ENCODE results near the gene RPH3AL.
"Not testable (repeated sequence)": the region's sequence is repeated elsewhere in the genome, so short reads cannot be mapped to it uniquely, and the experiment has no call there.

The RPH3AL gene

DNA sequence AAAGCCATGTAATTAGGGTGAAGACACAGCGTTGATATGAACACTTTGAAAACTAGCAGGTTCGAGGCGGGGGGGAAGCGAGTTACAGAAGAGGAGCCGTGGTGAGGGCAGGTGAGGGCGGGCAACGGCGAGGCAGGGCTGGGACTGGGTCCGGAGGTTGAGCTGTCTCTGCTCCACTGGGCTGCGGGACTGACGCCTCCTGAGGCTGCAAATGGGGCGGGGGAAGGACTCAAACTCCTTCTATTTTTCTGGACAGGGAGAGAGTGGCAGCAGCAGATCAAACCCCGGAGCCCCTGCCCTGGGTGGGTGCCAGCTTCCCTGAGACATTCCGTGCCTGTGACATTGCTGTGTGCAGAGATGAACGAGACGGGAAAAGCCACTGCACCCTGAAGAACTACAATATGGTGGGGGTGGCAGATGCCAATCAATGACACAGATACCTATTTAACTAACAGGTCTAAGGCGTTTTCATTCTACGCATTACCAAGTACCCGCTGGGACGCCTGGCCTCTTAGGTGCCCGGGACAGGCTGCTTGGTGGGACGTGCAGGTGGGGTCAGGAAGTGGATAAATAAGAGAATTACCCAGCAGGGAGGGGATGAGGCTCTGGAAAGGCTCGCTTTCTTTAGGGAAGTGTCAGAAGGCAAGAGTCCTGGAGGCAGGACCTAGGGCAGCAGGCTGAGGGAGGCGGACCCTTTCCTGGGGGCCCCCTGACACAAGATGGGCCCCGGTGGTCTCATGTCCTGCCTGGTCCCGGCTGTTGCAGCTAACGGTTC is 30.4 kb downstream of the RPH3AL start:
- DNase-seq (ENCODE audit: insufficient read length, low spot score) (no peak), FAIRE-seq (no peak)

DNA sequence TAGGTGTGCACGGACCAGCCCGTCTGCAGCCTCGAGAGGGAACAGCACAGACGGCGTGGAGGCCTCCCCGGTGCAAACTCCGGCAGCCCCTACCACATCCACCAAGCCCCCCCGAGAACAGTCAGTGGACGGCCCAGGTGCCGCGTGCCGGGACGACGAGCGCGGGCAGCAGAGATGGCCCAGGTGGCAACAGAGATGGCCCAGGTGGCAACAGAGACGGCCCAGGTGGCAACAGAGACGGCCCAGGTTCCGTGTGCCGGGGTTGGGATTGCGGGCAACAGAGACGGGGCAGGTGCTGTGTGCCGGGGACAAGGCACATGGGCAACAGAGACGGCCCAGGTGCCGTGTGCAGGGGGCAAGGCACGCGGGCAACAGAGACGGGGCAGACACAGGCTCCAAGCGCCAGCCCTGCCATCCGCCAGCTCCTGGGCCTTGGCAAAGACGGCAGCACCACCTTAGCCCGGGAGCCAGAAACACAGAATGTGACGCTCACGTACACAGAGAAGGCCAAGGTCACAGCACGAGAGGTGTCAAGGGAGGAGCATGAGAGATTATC is 31.1 kb downstream of the RPH3AL start:
- FAIRE-seq (no peak), DNase-seq (ENCODE audit: insufficient read length, low spot score) (no peak)

DNA sequence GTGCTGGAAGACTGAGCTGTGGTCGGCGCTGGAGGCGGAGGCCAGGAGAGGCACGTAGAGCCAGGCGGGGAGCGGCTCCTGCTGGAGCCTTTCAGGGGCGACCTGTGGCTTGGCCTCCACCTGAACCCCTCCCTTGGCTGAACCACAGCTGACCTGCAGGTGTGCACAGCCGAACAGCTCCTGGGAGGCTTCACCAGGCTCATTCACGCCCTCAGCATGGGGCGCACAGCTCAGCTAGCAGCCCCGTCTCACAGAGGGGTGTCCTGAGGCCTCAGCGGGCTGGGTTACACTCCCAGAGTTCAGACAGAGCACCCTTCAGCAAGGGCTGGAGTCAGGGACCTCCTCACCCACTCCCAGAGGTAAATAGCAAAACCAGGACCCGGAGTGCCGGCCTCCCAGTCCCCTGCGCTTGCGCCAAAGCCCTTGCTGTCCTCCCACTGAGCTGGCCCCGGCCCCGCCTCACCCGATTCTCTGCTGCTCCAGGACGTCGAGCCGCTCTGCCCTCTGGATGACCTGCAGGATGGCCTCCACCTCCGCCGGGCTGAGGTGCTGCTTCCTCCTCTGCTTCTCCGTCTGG is 31.7 kb downstream of the RPH3AL start:
- FAIRE-seq (no peak), DNase-seq (ENCODE audit: insufficient read length, low spot score) (no peak)

DNA sequence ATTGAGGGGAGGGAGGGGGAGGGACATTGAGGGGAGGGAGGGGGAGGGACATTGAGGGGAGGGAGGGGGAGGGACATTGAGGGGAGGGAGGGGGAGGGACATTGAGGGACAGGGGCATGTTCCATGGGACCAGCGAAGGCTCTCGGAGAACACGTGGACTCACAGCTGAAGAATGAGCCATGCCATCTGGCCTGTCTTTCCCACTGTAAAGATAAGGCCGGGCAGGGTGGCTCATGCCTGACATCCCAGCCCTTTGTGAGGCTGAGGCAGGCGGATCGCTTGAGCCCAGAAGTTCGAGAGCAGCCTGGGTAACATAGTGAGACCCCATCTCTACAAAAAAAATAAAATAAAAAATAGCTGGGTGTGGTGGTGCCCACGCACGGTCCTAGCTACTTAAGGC is 32.5 kb downstream of the RPH3AL start:
- no peak for DNase-seq (ENCODE audit: insufficient read length, low spot score)
- FAIRE-seq: no peak

DNA sequence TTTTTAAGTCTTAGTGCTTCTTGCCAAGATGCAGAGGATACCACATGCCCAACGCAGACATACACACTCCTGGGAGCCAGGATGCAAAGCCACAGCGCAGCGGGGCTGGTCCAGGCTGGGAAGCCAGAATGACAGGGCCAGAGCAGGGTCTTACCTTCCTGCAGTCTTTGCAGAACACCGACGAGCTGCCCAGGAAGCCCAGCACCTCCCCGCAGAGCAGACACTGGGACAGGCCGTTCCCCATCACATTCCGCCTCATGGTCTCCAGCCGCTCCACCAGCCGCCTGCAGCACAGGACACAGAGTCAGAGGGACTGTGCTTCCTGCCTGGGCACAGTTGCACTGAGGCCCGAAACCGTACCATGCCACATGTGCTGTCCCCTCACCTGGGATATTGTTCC is 33.3 kb downstream of the RPH3AL start:
- FAIRE-seq (no peak), DNase-seq (ENCODE audit: insufficient read length, low spot score) (no peak)

DNA sequence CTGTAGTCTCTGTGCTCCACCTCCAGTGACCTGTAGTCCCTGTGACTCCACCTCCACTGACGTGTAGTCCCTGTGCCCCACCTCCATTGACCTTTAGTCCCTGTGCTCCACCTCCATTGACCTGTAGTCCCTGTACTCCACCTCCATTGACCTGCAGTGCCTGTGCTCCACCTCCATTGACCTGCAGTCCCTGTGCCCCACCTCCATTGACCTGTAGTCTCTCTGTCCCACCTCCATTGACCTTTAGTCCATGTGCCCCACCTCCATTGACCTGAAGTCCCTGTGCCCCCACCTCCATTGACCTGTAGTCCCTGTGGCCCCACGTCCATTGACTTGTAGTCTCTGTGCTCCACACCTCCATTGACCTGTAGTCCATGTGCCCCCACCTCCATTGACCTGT is 35.5 kb downstream of the RPH3AL start:
- FAIRE-seq; DNase-seq (ENCODE audit: insufficient read length, low spot score): not testable (repeated sequence)

DNA sequence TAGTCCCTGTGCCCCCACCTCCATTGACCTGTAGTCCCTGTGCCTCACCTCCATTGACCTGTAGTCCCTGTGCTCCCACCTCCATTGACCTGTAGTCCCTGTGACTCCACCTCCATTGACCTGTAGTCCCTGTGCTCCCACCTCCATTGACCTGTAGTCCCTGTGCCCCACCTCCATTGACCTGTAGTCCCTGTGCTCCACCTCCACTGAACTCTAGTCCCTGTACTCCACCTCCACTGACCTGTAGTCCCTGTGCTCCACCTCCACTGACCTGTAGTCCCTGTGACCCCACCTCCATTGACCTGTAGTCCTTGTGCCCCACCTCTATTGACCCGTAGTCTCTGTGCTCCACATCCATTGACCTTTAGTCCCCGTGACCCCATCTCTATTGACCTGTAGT is 37.2 kb downstream of the RPH3AL start:
- not testable (repeated sequence) for DNase-seq (ENCODE audit: insufficient read length, low spot score)
- FAIRE-seq: peak; percentile 100

DNA sequence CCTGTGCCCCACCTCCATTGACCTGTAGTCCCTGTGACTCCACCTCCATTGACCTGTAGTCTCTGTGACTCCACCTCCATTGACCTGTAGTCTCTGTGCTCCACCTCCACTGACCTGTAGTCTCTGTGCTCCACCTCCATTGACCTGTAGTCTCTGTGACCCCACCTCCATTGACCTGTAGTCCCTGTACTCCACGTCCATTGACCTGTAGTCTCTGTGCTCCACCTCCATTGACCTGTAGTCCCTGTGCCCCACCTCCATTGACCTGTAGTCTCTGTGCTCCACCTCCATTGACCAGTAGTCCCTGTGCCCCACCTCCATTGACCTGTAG is 38.0 kb downstream of the RPH3AL start:
- DNase-seq (ENCODE audit: insufficient read length, low spot score); FAIRE-seq: not testable (repeated sequence)

DNA sequence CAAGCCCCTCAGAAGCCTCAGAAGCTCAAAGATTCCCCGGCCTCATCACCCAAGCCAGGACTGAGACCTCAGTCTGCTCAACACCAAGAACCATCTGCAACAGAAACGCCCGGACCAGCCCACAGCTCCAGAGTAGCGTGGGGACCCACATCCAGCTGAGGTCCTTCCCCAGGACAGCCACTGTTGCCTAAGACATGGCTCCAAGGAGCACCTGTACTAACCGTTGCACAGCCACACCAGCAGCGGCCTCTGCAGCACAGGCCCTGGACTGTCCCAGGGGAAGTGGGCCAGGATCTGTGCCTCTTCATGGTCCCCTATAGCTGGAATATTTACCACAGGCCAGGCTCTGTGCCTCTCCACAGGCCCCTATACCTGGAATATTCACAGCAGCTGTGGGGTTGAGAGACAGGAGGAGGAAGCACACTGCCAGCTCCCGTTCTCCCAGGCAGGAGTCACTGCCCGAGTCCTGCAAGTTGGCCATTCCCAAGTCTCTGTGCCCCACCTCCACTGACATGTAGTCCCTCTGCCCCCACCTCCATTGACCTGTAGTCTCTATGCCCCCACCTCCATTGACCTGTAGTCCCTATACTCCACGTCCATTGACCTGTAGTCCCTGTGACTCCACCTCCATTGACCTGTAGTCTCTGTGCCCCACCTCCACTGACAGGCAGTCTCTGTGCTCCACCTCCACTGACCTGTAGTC is 38.5 kb downstream of the RPH3AL start:
- no peak for FAIRE-seq

DNA sequence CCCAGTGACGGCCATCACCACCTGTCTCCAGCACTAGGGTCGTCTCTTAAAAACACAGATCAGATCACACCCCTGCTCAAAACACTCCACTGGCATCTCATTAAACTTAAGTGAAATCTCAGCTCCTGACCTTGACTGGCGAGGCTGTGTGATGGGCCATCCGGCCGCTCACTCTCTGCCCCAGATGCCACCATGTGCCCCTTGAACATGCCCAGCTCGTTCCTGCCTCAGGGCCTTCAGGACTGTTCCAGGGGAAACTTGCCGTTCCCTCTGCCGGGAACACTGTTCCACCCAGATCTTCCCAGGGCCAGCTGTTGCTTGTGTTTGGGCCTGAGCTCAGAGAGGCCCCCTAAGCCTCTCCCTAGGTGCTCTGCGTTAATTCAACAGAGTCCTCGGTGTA is 39.4 kb downstream of the RPH3AL start:
- no peak for DNase-seq (ENCODE audit: insufficient read length, low spot score)
- no peak for FAIRE-seq

More for the DNA sequence above, 38.5 kb downstream of the RPH3AL start:
- DNase-seq (ENCODE audit: insufficient read length, low spot score): no peak

DNA sequence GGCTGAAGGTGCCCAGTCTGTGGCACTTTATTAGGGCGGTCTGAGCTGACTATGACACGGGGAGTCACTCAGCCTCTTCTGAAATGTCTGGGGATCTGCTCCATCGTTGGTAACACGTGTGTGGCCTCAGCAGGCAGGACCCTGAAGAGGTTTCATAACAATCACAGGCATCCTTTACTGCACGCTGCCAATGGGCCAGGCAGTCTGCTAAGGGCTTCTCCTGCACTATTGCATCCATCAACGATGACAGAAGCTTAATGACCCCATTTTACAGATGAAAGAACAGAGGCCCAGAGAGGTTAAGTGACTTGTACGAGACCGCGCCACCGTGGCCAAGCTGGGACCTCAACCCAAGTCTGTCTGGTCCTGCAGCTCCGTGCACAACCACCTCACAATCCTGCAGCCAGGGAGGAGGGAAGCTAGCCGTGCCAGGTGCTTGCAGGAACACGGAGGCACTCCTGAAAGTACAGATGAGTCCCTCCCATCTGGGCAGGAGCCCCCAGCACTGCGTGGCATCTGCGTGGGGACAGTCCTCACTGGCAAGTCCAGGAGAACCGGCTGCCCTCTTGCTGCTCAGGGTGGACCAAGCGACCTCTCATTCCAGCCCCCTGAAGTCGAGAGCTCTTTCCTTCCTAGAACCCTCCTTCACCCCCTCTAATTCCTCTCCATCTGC is 40.0 kb downstream of the RPH3AL start:
- DNase-seq (ENCODE audit: insufficient read length, low spot score) (no peak), FAIRE-seq (no peak)

DNA sequence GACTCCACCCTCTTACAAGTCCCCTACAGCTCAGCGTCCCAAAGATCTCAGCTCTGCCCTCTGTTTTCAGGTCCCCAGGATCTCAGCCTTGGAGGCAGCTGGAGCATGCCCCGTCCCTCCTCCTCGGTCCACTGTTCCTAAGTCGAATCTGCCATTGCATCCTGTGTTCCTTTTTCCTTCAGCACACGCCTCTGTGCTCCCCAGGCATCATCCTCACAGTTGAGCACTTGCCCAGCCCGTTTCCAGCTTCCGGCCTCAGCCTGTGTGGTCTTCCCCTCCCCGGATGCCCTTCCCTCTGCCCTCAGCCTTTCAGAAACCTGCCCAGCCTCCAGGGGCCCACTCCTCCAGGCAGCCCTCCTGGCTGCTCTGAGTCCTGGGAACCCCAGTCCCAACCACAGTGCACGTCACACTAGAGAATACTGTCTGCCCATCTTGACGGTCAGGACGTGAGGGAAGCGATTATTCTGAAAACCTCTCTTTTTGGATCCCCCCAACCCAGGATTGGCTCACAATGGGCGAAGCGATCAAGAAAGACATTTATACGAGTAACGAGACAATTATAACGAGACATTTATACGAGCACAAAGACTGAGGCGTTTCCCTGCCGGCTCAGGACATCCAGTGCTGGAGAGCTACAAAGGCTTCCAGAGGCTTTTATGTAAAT is 41.4 kb downstream of the RPH3AL start:
- FAIRE-seq (no peak), DNase-seq (ENCODE audit: insufficient read length, low spot score) (no peak)

DNA sequence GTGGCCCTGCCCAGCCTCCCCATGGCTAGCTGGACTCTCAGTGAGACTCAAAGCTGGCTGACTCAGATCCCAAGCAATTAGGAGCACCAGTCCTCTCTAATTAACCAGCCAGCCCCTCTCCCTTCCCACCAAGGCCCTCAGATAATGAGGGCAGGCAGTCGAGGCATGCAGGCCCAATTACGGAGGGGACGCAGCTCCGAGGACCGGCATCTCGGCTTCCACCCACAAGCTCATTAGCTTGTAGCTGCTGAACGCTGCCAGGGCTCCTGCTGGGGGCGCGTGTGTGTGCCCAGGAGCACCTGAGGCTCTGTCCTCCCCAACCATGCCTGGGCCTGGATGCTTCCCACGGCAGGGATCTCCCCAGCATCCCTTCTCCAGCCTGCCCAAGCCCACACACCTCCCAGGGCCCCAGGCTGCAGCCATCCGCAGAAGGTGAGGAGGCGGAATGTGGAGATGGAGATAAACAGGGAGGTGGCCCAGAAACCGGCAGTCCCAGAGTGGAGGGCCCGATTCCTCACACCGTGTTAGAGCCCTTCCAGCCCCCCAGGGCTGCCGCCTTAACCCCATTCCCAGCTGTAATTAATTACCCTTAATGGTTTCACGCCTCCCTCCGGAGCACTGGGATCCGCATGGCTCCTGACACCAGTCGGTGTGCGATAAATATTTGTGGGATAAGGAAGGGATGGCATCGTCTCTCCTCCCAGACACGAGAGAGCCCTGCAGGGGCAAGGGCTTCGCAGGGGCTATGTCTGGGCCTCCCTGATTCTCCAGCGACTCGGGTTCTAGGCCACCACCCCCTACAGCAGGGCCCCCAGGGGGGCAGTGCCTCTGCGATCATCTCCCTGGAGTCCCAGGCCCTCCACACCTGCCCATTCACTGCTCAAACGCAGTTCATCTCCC is 42.2 kb downstream of the RPH3AL start:
- FAIRE-seq: no peak
- DNase-seq (ENCODE audit: insufficient read length, low spot score): no peak

DNA sequence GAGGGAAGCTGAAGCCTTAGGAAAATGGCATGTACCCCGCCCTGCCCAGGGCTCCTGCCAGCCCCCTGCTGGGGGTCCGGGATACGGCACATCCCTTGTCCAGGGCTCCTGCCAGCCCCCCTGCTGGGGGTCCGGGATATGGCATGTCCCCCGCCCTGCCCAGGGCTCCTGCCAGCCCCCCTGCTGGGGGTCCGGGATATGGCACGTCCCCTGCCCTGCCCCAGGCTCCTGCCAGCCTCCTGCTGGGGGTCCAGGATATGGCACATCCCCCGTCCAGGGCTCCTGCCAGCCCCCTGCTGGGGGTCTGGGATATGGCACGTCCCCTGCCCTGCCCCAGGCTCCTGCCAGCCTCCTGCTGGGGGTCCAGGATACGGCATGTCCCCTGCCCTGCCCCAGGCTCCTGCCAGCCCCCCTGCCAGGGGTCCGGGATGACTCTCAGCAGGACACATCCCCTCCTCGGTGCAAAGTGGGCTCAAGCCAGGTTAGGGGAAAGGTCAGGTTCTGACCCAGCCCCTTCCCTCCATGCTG is 43.2 kb downstream of the RPH3AL start:
- no peak for FAIRE-seq
- DNase-seq (ENCODE audit: insufficient read length, low spot score): no peak

DNA sequence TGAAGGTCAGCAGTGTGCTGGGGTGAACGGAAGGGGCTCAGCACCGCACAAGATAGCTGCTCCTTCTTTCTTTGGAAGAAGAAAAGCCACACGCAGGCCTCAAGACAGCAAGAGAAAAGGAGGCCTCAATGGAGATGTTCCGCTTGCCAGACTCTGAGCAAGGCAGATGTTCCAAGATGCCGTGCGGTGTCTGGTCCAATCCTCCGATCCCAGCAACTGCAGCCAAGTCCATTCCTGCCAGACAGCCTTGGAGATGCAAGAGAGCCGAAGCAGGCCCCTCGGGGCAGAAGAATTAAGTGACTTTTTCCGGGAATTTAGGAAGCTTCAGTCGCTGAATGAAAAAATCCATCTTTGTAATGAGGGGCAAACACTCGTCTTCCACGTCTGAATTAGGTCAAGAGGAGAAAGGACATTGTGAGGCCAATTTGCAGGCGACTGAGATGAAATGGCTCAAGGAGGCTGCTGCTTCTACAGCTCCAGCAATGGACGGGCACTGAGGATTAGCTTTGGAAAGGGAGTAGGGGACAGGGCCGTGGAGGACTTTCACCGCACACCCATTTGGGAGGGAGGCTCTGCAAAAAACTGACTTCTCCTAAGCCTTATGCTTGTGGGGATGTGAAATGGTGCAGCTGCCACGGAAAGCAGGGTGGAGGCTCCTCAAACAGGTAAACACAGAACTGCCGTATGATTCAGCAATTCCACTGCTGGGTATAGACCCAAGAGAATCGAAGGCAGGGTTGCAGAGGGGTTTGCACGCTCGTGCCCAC is 44.7 kb downstream of the RPH3AL start:
- no peak for FAIRE-seq
- no peak for DNase-seq (ENCODE audit: insufficient read length, low spot score)

DNA sequence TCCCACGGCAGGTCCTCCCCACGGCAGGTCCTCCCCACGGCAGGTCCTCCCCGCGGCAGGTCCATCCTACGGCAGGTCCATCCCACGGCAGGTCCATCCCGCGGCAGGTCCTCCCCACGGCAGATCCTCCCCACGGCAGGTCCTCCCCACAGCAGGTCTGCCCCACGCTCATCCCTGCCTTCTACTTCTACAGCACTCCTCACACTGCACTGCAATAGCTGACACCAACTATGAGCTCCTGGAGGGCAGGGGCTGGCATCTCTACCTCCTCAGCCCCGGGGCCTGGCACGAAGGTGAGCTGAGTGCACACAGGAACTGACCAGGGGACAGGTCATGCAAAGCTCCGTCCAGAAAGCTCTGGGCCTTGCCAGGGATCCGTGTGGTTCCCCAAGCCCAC is 45.3 kb downstream of the RPH3AL start:
- DNase-seq (ENCODE audit: insufficient read length, low spot score) (no peak), FAIRE-seq (no peak)

DNA sequence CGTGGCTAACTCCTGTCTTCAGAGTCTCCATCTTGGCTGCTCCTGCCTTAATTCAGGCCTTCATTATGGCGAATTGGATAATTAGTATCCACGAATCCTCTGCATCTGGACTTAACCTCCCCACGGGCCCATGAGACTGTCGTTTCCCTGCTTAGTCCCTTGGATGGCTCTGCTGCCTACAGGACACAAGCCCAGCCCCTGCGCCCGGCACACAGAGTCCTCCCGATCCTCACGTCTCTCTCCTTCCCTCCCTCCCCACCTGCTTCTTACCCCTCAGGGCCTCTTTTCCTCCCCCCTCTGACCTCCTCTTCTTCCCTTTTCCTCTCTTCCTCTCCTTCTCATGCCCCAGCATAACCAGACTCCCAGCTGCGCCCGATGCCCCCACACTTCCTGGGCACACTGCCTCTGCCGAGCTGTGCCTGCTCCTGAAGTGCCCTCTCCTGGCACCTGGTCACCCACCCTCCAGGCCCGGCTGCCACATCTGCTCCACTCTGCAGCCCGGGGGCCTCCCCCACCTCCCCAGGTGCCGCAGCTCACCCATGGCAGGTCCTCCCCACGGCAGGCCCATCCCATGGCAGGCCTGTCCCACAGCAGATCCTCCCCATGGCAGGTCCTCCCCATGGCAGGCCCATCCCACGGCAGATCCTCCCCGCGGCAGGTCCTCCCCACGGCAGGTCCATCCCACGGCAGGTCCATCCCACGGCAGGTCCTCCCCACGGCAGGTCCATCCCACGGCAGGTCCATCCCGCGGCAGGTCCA is 45.9 kb downstream of the RPH3AL start:
- DNase-seq (ENCODE audit: insufficient read length, low spot score) (no peak), FAIRE-seq (no peak)

DNA sequence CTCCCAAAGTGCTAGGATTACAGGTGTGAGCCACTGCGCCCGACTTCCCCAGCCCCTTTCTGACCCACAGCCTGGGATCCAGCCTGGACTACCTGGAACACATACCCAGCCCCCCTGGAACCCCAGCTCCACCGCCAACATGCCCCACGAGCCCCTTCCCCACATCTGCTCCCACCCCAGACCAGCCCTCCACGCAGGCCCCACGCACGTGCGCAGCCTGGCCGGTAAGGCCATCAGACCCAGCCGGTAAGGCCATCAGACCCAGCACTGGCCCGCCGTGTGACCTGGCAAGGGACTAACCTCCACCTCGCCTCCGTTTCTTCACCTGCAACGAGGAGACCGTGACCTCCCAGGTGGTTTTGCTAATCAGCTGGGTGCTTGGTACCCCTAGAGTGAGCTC is 46.5 kb downstream of the RPH3AL start:
- FAIRE-seq (no peak), DNase-seq (ENCODE audit: insufficient read length, low spot score) (no peak)

All from HTR-8/SVneo (cell line).